Activated gamma-delta T cell (primary cell): ENCODE measurements around the gene RAB27B.

Experiments
- DNase-seq: peaks from one replicate; lab custom pipeline; 2025; lab: John Stamatoyannopoulos, UW

The RAB27B gene

DNA sequence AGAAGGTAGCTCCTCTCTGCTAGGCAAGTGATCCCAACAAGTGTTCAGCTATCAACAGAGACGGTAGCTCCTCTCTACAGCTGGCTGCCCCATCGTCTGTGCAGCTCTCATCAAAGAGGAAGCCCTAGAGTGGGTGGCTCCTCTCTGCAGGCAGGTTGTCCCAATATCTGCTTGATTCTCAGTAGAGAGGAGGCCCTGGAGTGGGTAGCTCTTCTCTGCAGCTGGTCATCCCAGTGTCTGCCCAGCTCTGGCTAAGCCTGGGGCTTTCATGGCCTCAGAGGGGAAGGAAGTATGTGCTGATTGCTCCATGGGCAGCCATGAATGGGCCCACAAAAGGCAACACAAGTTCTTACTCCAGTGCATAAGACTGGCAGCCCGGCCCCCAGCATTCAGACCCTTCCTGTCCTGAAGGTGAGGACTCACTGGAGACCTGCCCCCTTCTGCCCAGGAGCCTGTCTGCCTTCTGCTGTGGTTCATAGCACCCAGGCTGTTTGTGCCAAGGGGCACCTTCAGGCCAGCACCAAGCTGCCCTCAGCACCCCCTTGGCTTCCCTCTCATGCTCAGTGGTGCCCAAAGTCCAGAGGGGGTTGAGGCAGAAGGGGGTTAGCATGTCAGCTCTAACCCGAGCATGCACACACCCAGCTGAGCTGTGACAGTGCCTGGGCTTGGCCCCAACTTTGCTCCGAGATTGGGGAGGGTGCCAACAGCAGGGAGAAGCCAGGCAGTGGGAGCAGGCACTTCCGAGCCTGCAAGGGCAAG lies 82.1 kb downstream of the RAB27B start:
- DNase-seq, result no peak

DNA sequence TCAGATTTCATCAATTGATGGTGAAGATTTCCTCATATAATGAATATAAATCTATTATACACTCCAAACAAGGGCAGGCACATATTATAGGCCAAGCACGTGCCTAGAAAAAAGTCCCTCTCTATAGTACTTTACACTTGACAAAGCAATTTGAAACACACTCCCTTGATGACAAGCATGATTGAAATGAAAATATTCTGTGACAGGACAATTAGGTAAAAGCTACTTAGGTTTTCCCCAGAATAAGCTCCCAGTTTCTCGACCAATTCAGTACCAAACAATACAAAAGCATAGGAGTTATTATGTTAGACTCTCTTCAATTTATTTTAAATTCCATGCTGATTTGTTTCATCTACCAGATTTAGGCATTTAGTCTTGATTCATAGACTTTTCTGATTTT lies 83.3 kb downstream of the RAB27B start:
- no peak for DNase-seq

DNA sequence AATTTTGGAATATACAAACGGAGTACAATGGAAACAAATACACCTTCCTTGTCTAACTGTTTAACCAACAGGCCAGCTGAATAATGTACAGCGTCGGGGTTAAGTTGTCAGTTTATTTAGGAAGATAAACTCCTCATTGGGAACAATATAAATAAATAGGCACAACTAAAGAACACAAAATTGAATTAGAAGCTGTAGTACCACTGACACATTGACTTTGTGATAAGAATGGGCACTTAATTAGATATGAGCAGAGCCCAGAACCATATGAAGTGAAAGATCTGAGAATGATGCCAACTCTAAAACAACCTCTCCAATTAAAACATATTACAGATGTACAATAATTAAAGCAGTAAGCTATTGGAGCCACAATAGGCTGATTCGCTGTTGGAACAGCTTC lies 86.5 kb downstream of the RAB27B start:
- no peak for DNase-seq

DNA sequence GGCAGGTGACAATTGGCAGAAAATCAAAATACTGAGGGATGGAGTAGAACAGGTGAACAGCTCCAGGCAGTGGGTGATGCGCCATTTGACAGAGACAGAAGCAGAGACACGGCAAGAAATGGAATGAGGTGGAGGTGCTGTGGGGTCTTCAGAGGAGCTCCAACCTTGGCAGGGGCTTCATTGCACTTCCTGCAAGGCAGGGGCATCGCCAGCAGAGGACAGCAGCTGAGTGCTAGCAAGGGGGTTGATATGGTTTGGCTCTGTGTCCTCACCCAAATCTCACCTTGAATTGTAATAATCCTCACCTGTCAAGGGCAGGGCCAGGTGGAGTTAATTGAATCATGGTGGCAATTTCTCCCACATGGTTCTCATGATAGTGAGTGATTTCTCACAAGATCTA lies 88.2 kb downstream of the RAB27B start:
- no peak for DNase-seq

DNA sequence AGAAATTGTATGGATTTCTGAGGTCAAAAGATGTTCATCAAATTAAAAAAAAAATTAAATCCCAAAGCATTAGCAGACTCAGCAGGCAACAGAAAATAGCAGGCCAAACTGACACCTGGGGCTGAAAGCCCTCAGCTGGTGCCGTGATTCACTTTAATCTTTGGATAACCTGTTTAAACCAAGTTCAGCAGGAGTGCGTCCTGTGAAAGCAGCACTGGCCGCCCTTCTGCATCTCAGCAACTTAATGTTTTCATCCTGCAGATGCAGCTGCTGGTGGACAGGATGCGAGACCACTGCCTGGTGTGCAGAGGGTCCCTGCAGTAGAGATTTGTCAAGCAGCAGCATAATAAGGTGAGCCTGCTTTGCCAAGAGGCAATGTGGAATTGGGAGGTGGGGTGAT lies 89.8 kb downstream of the RAB27B start:
- no peak for DNase-seq

DNA sequence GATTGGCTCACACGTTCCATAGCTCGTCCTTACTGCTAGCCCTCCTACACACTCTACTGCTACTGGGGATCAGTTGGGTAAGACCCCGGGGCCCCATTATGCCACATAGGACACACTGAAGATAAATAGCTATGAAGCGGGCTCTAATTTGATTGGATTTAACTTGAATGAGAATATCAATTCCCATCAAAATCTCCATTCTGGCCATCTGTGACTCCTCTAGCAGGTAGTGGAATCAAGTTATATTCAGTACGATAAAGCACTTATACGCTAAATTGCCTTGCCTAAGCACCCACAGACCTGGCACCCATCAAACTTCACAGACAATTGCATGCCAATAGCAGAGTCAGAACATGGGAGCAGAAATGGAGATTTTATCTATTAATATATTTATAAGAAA lies 91.1 kb downstream of the RAB27B start:
- DNase-seq, result no peak

DNA sequence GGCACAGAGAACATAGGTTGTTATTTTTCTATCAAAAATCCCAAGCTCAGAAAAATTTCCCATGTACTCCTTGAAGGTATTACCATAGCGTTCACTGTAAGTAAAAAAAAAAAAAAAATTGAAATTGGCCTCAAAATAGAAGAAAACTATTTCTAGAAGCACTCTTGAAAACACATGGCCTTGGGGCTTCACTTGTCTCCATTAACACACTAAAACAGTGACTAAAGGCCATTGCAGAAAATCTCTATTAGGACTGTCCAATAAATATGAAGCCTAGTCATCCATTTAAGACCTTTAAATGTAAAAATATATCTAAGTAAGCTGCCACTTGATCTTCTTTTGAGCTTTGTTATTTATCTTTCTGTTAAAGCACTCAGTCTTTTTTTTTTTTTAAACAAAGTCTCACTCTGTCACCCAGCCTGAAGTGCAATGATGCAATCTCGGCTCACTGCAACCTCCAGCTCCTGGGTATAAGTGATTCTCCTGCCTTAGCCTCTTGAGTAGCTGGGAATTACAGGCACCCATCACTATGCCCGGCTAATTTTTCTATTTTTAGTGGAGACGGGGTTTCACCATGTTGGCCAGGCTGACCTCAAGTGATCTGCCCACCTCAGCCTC lies 95.2 kb downstream of the RAB27B start:
- DNase-seq, result no peak

DNA sequence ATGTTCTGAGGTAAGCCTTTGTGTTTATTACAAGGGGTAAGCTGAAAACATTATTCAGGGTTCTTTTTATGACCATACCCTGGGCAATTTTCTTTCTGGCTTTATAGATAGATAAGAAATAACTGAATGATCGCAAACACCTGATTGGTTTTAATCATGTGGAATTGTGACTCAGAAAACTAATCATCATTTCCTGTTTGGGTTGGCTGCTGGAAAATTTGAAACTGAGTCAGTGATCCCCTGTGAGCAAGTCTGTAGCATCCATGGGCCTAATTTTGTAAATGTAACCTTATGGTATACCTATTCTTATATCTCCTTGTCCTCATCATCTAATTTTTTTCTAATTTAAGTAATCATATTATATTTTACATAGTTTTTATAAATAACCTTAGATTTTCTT lies 96.7 kb downstream of the RAB27B start:
- DNase-seq, result no peak

DNA sequence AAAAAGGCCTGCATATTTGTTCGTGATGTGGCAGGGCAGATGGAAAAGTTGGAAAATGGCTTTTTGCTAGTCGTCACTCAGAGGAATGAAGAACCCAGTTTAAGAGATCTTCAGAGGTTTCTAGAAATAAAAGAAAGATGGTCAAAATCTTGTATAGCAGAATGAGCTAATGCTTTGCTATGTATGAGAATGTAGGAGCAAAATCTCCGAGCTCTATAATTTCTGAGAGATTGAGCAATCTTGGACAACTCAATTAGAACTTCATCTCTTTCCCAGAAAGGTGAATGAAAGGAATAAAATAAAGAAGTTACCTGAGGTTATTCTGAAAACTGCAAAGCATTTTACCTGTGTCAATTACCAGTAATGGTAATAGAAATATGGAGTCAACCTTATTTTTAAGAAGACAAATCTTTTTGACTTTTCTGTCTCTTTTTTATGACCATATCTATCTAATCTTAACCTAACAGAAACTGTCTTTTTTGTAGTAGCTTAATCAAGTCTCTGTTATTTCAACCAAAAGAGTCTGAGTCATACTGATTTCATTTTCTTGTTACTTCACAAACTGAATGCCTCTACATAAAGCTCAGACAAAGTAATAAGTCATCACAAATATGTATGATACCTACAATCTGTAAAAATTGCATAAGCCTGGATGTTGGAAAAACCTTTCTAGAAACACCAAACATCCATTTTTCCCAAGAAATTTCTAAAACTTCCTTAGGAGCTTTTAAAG lies 98.5 kb downstream of the RAB27B start:
- DNase-seq, result no peak

DNA sequence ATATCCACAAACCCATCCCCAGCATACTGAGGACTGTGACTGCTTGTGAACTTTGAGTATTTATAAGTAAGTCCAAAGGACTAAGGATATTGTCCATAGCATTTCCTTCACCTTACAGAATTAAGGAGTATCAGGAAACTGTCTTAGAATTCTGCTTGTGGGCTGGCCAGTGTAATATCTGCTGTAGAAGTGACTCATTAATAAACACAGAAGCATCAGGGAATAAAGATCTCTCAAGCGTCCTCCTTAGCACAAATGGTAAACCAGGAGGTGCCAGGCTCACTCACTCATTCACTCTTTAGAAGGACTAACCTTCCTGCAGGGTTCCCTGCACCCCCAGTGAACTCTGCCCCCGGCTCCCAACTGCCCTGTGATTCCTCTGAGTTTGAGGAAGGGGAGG lies 100.0 kb downstream of the RAB27B start:
- no peak for DNase-seq

DNA sequence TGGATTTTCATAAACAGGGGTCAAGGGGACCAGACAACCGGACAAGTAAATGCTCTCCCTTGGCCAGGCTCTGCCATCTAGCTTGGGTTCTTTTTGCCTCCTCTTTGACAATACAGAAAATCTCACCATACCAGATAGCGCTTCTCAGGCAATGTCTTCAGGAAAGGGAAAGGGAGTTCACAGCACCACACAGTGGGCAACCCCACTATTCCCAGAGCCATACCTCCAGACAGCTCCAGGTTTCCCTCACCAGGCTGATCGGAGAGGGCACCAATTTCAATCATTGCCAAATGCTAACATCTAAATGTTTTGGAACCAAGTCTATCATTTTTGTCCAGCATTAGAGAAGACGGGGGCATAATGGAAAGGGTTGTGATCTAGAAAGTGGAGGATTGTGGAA lies 102.9 kb downstream of the RAB27B start:
- no peak for DNase-seq

DNA sequence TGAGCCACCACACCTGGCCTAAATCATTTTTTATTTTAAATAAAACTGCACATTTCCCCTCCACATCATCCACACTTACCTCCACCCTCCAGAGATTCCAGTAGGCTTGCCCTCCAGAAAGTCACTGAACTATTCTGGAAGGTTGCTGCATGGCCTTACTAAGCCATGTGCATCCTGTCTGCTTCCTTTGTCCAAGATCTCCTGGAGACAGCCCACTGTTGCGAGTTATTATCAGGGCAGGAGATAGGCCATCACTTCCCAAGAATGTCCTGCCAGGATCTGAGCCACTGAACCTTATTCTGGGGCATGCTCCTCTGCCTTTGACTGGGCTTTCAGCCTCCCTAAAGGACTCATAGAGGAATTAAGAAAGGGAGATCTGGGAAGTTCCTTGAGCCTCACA lies 104.2 kb downstream of the RAB27B start:
- DNase-seq, result no peak

DNA sequence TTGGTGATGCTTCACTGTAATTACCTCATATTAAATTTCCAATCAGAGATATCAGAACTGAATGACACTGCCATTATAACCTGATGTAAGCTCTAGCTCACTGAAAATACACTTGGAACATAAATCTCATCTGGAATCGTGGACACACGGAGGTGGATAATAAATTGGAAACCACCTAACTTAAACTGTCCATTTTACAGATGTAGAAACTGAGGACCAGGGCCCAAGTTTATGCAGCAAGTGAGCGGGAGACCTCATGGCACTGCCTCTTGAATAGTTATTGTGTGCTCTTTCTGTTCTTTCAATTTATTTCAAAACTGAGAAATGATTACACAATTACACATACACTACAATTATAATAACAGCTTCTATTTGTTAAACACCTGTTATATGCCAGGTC lies 110.2 kb downstream of the RAB27B start:
- no peak for DNase-seq

DNA sequence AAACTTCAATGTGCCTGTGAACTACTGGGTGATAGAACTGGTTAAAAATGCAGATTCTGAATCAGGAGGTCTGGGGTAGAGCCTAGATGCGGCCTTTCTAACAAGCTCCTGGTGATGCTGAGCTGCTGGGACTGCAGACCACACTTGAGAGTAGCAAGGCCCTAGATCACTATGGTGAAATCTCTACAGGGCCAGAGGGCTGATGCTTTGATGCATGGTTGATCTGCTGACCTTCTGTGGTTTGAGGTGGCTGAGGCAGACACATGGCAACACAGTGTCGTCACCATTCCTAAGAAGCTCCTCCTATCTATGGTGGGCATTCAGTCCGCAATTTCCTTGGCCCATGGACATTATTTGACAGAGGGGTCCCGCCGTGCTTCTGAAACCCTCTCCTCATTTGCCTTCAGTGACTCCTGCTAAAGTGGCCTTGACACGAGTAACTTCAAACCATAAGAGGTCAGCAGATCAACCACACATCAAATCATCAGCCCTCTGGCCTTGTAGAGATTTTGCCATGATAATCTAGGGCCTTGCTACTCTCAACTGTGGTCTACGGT lies 111.2 kb downstream of the RAB27B start:
- DNase-seq, result no peak

DNA sequence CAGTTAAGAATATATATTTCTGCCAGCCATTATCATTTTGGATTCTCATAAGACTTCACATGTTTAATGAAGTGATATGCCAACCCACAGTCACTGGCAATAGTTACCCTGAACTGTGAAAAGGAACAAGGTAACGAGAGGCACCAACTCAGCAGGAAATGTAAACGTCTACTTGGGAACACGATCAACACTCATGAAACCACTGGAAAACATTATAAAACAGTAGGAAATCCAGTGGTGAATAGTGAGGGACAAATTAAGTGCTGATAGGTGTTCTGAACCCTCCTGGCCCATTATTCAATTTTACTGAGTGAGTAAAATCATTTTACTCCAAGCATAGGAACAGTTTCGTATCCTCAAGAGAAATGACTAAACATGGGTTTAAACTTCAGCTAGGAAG lies 113.9 kb downstream of the RAB27B start:
- DNase-seq, result no peak

DNA sequence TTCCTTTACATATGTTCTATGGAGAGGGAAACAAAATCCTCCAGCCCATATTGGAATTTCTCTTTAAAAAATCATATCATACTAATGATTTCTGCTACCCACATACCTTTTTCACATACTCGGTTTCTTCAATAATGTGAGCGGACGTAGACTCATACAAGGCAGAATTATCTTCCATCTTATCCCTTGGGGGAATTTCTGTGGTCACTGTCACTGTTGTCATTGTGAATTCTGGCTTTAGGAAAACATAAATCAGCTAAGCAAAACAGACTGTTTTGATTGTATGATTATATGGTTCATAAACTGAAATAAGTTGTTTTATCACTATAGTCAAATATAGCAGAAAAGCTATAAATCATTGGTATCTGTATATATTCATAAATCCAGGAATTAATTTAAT lies 114.3 kb downstream of the RAB27B start:
- DNase-seq, result no peak
